ENCODE data around the gene FPGS.

DNA sequence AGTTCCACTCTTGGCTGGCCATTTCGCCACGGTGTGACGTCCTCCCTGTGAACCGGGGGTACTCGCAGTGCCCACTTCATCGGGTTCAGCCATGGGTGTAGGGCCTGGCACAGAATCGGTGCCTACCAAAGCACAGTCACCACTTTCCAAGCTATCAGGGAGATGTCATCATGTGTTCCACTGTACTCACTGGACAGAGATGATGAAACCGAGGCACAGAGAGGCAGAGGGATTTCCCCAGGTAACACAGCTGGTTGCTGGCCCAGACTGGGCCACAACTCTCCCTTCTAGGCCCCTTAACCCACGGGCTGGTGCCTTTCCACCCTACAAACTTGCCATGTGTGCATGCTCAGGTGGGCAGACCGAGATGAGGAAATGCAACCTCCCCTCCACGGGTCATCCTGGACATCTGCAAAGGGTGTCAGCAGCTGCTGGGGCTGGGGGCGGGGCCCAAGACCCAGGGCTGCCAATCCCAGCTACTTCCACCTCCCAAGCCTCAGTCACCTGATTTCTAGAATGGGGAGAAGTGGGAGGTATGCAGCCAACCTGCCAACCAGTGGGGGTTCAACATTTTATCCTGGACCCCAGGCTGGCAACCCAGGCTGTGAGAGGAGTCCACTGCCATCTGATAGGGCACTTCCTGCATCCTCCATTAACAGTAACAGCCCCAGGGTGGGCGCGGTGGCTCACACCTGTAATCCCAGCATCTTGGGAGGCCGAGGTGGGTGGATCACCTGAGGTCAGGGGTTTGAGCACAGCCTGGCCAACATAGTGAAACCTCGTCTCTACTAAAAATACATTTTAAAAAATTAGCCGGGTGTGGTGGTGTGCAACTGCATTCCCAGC lies 23.3 kb upstream of the FPGS start:
- TF ChIP-seq EP300 (IDR thresholded peaks at IDR 0.05; ENCODE audit: low read depth) (no peak), POLR2A (IDR thresholded peaks at IDR 0.05) (no peak), POLR2AphosphoS5 (IDR thresholded peaks at IDR 0.05) (no peak)
